ENCODE data around the gene LMBR1L. TPM values are rescaled to one million over a fixed set of nuclear protein-coding genes. Genes with fewer than 3 reads are reported as not detected.

LMBR1L gene
- total and polyA plus RNA-seq, 2 of the 13 experiments (the other 11 are each of a cell fraction or from before 2014, with no cell fraction given) = 12.2 to 65.9 TPM

- no peak for TF ChIP-seq ATF7 (IDR thresholded peaks at IDR 0.05)
- TF ChIP-seq ATF7 (CRISPR knock-in tag; IDR thresholded peaks at IDR 0.05) = no peak
- no peak for TF ChIP-seq STAT6 (CRISPR knock-in tag; IDR thresholded peaks at IDR 0.05; ENCODE audit: borderline replicate concordance)
- no peak for TF ChIP-seq CBX1 (IDR thresholded peaks at IDR 0.05; ENCODE audit: low read depth)
- TF ChIP-seq SMYD3 (CRISPR knock-in tag; IDR thresholded peaks at IDR 0.05) = no peak
- no peak for TF ChIP-seq HNRNPL (IDR thresholded peaks at IDR 0.05; ENCODE audit: low read depth, low read length)
- TF ChIP-seq CBX5 (CRISPR knock-in tag; IDR thresholded peaks at IDR 0.05; ENCODE audit: borderline replicate concordance) = no peak
- no peak for TF ChIP-seq ZNF576 (CRISPR knock-in tag; IDR thresholded peaks at IDR 0.05)
- 0 out of 2 replicates have a peak, but pooled peaks have one; percentile 29 for TF ChIP-seq ZNF574 (CRISPR knock-in tag; IDR thresholded peaks at IDR 0.05)
- TF ChIP-seq RBM22 (optimal IDR thresholded peaks at IDR 0.05; ENCODE audit: low read length) = no peak
- no peak for TF ChIP-seq SIX4 (CRISPR knock-in tag; IDR thresholded peaks at IDR 0.05)
- TF ChIP-seq ZBTB7A (CRISPR knock-in tag; IDR thresholded peaks at IDR 0.05) = no peak
- no peak for TF ChIP-seq RAD51 (IDR thresholded peaks at IDR 0.05; ENCODE audit: borderline replicate concordance)
- TF ChIP-seq ZBTB46 (CRISPR knock-in tag; IDR thresholded peaks at IDR 0.05; ENCODE audit: borderline replicate concordance) = no peak
- TF ChIP-seq PHF5A (CRISPR knock-in tag; IDR thresholded peaks at IDR 0.05; ENCODE audit: low read depth, unreplicated experiment) = no peak
- TF ChIP-seq ZBTB26 (CRISPR knock-in tag; IDR thresholded peaks at IDR 0.05; ENCODE audit: borderline replicate concordance) = no peak; the same call in 1 of the 2 replicates
- no peak for TF ChIP-seq ATAD3A (CRISPR knock-in tag; IDR thresholded peaks at IDR 0.05)
- no peak for TF ChIP-seq ZNF615 (CRISPR knock-in tag; IDR thresholded peaks at IDR 0.05; ENCODE audit: borderline replicate concordance)
- TF ChIP-seq U2AF2 (IDR thresholded peaks at IDR 0.05; ENCODE audit: low read depth, low read length) = no peak
- TF ChIP-seq ZNF362 (CRISPR knock-in tag; IDR thresholded peaks at IDR 0.05; ENCODE audit: borderline replicate concordance) = no peak
These were observed 22.3 kb downstream of the LMBR1L start (continued) for GRCh38 chr12:49088150-49088931.
